GM06990 (cell line): ENCODE measurements around the gene SORBS1.

Source experiments
- DNase-seq: peaks from one replicate; pipeline ENCODE4 v3.0.0-alpha.2; 2011; ENCODE audit not compliant: insufficient read length; ENCODE audit errors: extremely low read depth
- H3K27me3 ChIP-seq: replicated peaks from 2 replicates; pipeline ENCODE4 v1.6.0; 2011; ENCODE audit warnings: low read length; ENCODE audit not compliant: control insufficient read depth, insufficient read depth
- H3K36me3 ChIP-seq: 2 replicates; pipeline ENCODE4 v1.5.1; 2011; ENCODE audit warnings: low read length; ENCODE audit not compliant: control insufficient read depth, insufficient read depth
- H3K4me3 ChIP-seq: replicated peaks from 2 replicates; pipeline ENCODE4 v1.5.1; 2011; ENCODE audit warnings: low read depth, mild to moderate bottlenecking, control low read depth, low read length
- CTCF ChIP-seq: IDR thresholded peaks from 2 replicates; pipeline ENCODE4 v1.5.1; 2011; ENCODE audit warnings: low read length, control low read depth, mild to moderate bottlenecking, inconsistent platforms; ENCODE audit not compliant: insufficient read depth, poor library complexity, severe bottlenecking

SORBS1 gene

GRCh38 chr10:95531058-95531809 is 29.9 kb downstream of the SORBS1 start:
- TF ChIP-seq CTCF = no peak
- no peak overlapping the region for H3K4me3 ChIP-seq
- H3K27me3 ChIP-seq = no peaks in the 10 kb centered on the region; the same call in 1 of the 2 replicates
- DNase-seq = no peak
- no peaks in the 10 kb centered on the region for H3K36me3 ChIP-seq

GRCh38 chr10:95530561-95530960 is 30.6 kb downstream of the SORBS1 start:
- Histone ChIP-seq H3K4me3 (no peak overlapping the region), H3K27me3 (no peaks in the 10 kb centered on the region; the same call in 1 of the 2 replicates), H3K36me3 (no peaks in the 10 kb centered on the region)
- no peak for DNase-seq
- no peak for TF ChIP-seq CTCF

- no peak for DNase-seq
- no peak overlapping the region for H3K4me3 ChIP-seq
- TF ChIP-seq CTCF = no peak
- no peaks in the 10 kb centered on the region; the same call in 1 of the 2 replicates for H3K27me3 ChIP-seq
- H3K36me3 ChIP-seq = no peaks in the 10 kb centered on the region
These were observed 31.1 kb downstream of the SORBS1 start for GRCh38 chr10:95530029-95530428.

- Histone ChIP-seq H3K27me3 (no peaks in the 10 kb centered on the region), H3K4me3 (no peak overlapping the region), H3K36me3 (no peaks in the 10 kb centered on the region)
- DNase-seq = no peak
- TF ChIP-seq CTCF = no peak
These were observed 35.1 kb downstream of the SORBS1 start for GRCh38 chr10:95526044-95526443.

- DNase-seq = no peak
- no peak overlapping the region for H3K4me3 ChIP-seq
- no peaks in the 10 kb centered on the region for H3K36me3 ChIP-seq
- TF ChIP-seq CTCF = no peak
- H3K27me3 ChIP-seq = no peaks in the 10 kb centered on the region
These were observed 36.1 kb downstream of the SORBS1 start for GRCh38 chr10:95525033-95525418.
